Measurements from ENCODE around the gene PPM1H. TPM values are rescaled to one million over a fixed set of nuclear protein-coding genes. Genes with fewer than 3 reads are reported as not detected.

The PPM1H gene
- total and polyA plus RNA-seq, 2 donors (not counting 1 experiment from before 2014, with no cell fraction given), result 0.01 TPM; not detected in 1

- Histone ChIP-seq H3K9ac (ENCODE audit: low read length) (no peak overlapping the region), H3K9me3 (ENCODE audit: control extremely low read depth in 1 of 3, control insufficient read depth in 2 of 3, insufficient read depth in 1 of 3, low read length in 2 of 3) (no peaks in the 10 kb centered on the region), H3K79me2 (ENCODE audit: control insufficient read depth, insufficient read depth, low read length) (no peaks in the 10 kb centered on the region), H2AFZ (ENCODE audit: insufficient read depth, low read depth, low read length, poor library complexity, severe bottlenecking) (no peak overlapping the region), H3K4me2 (replicated peaks; ENCODE audit: low read depth, low read length, poor library complexity, severe bottlenecking) (no peak overlapping the region), H3K27ac (ENCODE audit: low read length in 2 of 2) (no peak overlapping the region), H3K4me1 (ENCODE audit: control insufficient read depth in 2 of 2, insufficient read depth in 2 of 2, low read length in 2 of 2) (no peaks in the 10 kb centered on the region), H3K27me3 (replicated peaks in 1 of 4; ENCODE audit: control extremely low read depth in 1 of 4, control insufficient read depth in 3 of 4, insufficient read depth in 4 of 4, low read length in 3 of 4) (no peaks in the 10 kb centered on the region), H3K36me3 (replicated peaks in 1 of 2; ENCODE audit: control extremely low read depth in 1 of 2, control insufficient read depth in 1 of 2, extremely low read depth in 1 of 2, insufficient read depth in 2 of 2, low read length in 1 of 2) (no peaks in the 10 kb centered on the region), H3K4me3 (ENCODE audit: control extremely low read depth in 1 of 5, extremely low read depth in 1 of 5, insufficient read depth in 1 of 5, low read depth in 2 of 5, low read length in 4 of 5) (no peak overlapping the region), H4K20me1 (ENCODE audit: control insufficient read depth, insufficient read depth, low read length, poor library complexity, severe bottlenecking) (no peaks in the 10 kb centered on the region)
- Mint-ChIP-seq H3K4me3 (no peak overlapping the region), H3K4me1 (no peaks in the 10 kb centered on the region), H3K27me3 (no peaks in the 10 kb centered on the region), H3K27ac (no peak overlapping the region), H3K9me3 (ENCODE audit: insufficient read depth) (no peaks in the 10 kb centered on the region)
- DNase-seq (no peak), ATAC-seq (ENCODE audit: low read depth) (no peak)
- 98% methylated on average over 9 of the region's 13 CpGs for WGBS (ENCODE audit: insufficient coverage)
- ChIA-PET POLR2A (no interaction called here), CTCF (interaction anchor here (0.9 to 12.0 kb wide), 8 partner anchors 9 to 421 kb away, joined by 3 to 349 read pairs (median 5); no protein-coding TSS in a partner anchor)
- intact Hi-C loops (cut with micrococcal nuclease), result no loop called here
- no peak for TF ChIP-seq EZH2 (IDR thresholded peaks at IDR 0.05; ENCODE audit: borderline replicate concordance, insufficient read depth, low read depth, low read length, poor library complexity, severe bottlenecking)
These were observed 134.1 kb downstream of the PPM1H start for GRCh38 chr12:62800707-62801400.

- Histone ChIP-seq H2AFZ (ENCODE audit: insufficient read depth, low read depth, low read length, poor library complexity, severe bottlenecking) (no peak overlapping the region), H3K27me3 (replicated peaks in 1 of 4; ENCODE audit: control extremely low read depth in 1 of 4, control insufficient read depth in 3 of 4, insufficient read depth in 4 of 4, low read length in 3 of 4) (no peaks in the 10 kb centered on the region), H3K4me3 (ENCODE audit: control extremely low read depth in 1 of 5, extremely low read depth in 1 of 5, insufficient read depth in 1 of 5, low read depth in 2 of 5, low read length in 4 of 5) (no peak overlapping the region), H3K79me2 (ENCODE audit: control insufficient read depth, insufficient read depth, low read length) (no peaks in the 10 kb centered on the region), H4K20me1 (ENCODE audit: control insufficient read depth, insufficient read depth, low read length, poor library complexity, severe bottlenecking) (no peaks in the 10 kb centered on the region), H3K4me1 (ENCODE audit: control insufficient read depth in 2 of 2, insufficient read depth in 2 of 2, low read length in 2 of 2) (no peaks in the 10 kb centered on the region), H3K36me3 (replicated peaks in 1 of 2; ENCODE audit: control extremely low read depth in 1 of 2, control insufficient read depth in 1 of 2, extremely low read depth in 1 of 2, insufficient read depth in 2 of 2, low read length in 1 of 2) (no peaks in the 10 kb centered on the region), H3K4me2 (replicated peaks; ENCODE audit: low read depth, low read length, poor library complexity, severe bottlenecking) (no peak overlapping the region), H3K9me3 (ENCODE audit: control extremely low read depth in 1 of 3, control insufficient read depth in 2 of 3, insufficient read depth in 1 of 3, low read length in 2 of 3) (no peaks in the 10 kb centered on the region), H3K9ac (ENCODE audit: low read length) (no peak overlapping the region), H3K27ac (ENCODE audit: low read length in 2 of 2) (no peak overlapping the region)
- CTCF ChIA-PET, result interaction anchor here (0.6 to 12.0 kb wide), 20 partner anchors 9 to 420 kb away, joined by 3 to 349 read pairs (median 4); no protein-coding TSS in a partner anchor
- POLR2A ChIA-PET, result no interaction called here
- intact Hi-C loops (cut with micrococcal nuclease), result loop anchor here (1.0 kb wide), 1 partner anchor 362 kb away; no protein-coding TSS in a partner anchor
- Mint-ChIP-seq H3K4me1 (no peaks in the 10 kb centered on the region), H3K4me3 (no peak overlapping the region), H3K9me3 (ENCODE audit: insufficient read depth) (no peaks in the 10 kb centered on the region), H3K27me3 (no peaks in the 10 kb centered on the region), H3K27ac (no peak overlapping the region)
- TF ChIP-seq EZH2 (IDR thresholded peaks at IDR 0.05; ENCODE audit: borderline replicate concordance, insufficient read depth, low read depth, low read length, poor library complexity, severe bottlenecking) (no peak), CTCF (IDR thresholded peaks at IDR 0.05) (no peak)
- DNase-seq (no peak), ATAC-seq (ENCODE audit: low read depth) (no peak)
- 67% methylated on average over 1 of the region's 9 CpGs for WGBS (ENCODE audit: insufficient coverage)
These were observed 135.1 kb downstream of the PPM1H start for GRCh38 chr12:62799766-62800406.

Measured in B cell (primary cell).